Mucosa of descending colon (tissue), 3 donors: ENCODE results near the gene ASPN. TPM values are rescaled to one million over a fixed set of nuclear protein-coding genes. Genes with fewer than 3 reads are reported as not detected.

Experiments
- ATAC-seq: fragments of 200-7000 bp; cut with Tn5 transposase; one replicate; pipeline ENCODE4 v1.9.1; 2020; ENCODE audit warnings: mild to moderate bottlenecking, moderate library complexity
- DNase-seq, 3 donors: peaks; one replicate each; pipeline ENCODE4 v3.0.0-alpha.2; 2020
- H3K36me3 ChIP-seq: fragments of 200-600 bp; one replicate; pipeline ENCODE4 v1.8.0; 2021; ENCODE audit warnings: low read depth, mild to moderate bottlenecking
- H3K4me1 ChIP-seq: fragments of 200-600 bp; one replicate; pipeline ENCODE4 v1.8.0; 2021; ENCODE audit warnings: low read depth, mild to moderate bottlenecking
- H3K4me3 ChIP-seq: fragments of 200-600 bp; one replicate; pipeline ENCODE4 v1.8.0; 2021; ENCODE audit warnings: mild to moderate bottlenecking
- H3K9me3 ChIP-seq: fragments of 200-600 bp; one replicate; pipeline ENCODE4 v1.8.0; 2021; ENCODE audit warnings: mild to moderate bottlenecking
- CTCF ChIP-seq: fragments of 200-600 bp; IDR thresholded peaks from one replicate; pipeline ENCODE4 v1.8.0; 2022; ENCODE audit warnings: antibody characterized with exemption, mild to moderate bottlenecking
- intact Hi-C, 2 donors: fragments of 100-400 bp; cut with DNase I in 1 of 2; cut with micrococcal nuclease in 1 of 2; formaldehyde crosslinking; loops; one replicate each; pipeline versions ENCODE4 v1.11.0 to v1.11.1; 2022; cut with DNase I, micrococcal nuclease
- total RNA-seq, 3 donors: library from RNA; stranded (reverse); fragmentation: NEBNext Ultra II Directional in 2 of 3; extraction: Animal tissue kit (Norgen Biotek cat#: 25700) in 2 of 3; gene quantifications; one replicate each; pipeline versions ENCODE4 v1.2.1 to v1.2.4, GENCODE V29; 2021 to 2023
- donor health status: DM: no; HTN: no; CAD: no; lungs with moderate emphysema.
- donor health status: DM: no; HTN: no; CAD: no.
- donor health status: DM: no; HTN: yes; CAD: no.

Gene ASPN
- total RNA-seq, 3 donors from 2014 or later, result 1.1 to 5.1 (median 1.3) TPM

GRCh38 chr9:92527291-92527828, 45.1 kb upstream of the ASPN start:
- ATAC-seq, result no peak
- intact Hi-C loops, result no loop called here
- no peak overlapping the region for H3K4me3 ChIP-seq

DNA sequence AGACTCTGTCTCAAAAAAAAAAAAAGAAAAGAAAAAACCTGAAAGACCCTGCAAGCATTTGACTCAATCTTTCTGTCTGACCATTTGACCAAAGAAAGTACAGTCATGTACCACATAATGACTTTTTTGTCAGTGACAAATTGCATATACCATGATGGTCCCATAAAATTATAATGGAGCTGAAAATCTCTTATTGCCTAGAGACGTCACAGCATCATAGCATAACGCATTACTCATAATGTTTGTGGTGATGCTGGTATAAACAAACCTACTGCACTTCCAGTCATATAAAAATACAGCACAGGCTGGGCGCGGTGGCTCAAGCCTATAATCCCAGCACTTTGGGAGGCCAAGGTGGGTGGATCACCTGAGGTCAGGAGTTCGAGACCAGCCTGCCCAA, 43.0 kb upstream of the ASPN start:
- DNase-seq, result no peak
- Histone ChIP-seq H3K4me3 (no peak overlapping the region), H3K4me1 (no peaks in the 10 kb centered on the region), H3K9me3 (no peaks in the 10 kb centered on the region), H3K36me3 (no peaks in the 10 kb centered on the region)
- ATAC-seq, result peak; percentile 49
- intact Hi-C loops, result no loop called here
- no peak for TF ChIP-seq CTCF

More at GRCh38 chr9:92527291-92527828, 45.1 kb upstream of the ASPN start:
- Histone ChIP-seq H3K4me1 (no peaks in the 10 kb centered on the region), H3K9me3 (no peaks in the 10 kb centered on the region), H3K36me3 (no peaks in the 10 kb centered on the region)
- no peak for DNase-seq
- no peak for TF ChIP-seq CTCF

- intact Hi-C loops, result no loop called here
- no peaks in the 10 kb centered on the region for H3K9me3 ChIP-seq
- TF ChIP-seq CTCF, result no peak
Observed at GRCh38 chr9:92524881-92525280, 42.6 kb upstream of the ASPN start.

DNA sequence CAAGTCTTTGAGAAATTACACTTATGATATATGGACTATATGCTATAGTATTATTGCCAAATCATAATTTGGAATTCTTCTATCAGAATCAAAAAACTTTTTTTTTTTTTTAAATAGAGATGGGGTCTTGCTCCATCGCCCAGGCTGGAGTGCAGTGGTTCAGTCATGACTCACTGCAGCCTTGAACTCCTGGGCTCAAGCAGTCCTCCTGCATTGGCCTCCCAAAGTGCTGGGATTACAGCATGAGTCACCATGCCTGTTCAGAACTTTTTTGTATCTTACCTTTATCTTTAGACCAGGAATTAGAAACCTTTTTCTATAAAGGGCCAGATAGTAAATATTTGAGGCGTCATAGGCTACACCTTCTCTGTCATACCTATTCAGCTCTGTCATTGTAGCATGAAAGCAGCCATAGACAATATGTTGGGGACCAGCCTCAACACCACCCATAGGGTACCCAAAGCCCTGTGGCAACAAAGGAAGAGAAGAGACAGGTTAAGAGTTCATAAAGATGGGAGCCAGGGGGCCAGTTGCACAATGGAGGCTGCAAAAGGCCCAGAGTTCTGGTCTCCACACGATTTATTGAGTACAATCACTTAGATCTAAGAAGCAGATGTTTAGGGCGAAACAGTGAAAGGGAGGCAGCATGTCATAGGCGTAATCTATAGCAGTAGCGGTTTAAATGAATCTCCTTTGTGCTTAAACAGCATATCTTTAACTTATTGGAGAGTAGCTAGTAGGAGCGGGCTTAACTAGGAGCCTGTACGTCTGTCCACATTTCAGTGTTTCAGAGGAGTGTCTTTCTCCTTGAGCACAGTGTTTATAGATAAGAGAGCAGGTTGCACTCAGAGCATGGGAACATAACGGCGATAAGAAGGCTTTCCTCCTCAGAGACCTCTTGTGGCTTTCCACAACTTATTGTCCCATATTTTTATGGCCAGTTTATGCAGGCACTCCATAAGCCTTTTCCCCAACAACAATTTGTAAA, 41.0 kb upstream of the ASPN start:
- no peaks in the 10 kb centered on the region for H3K4me1 ChIP-seq
- H3K36me3 ChIP-seq, result no peaks in the 10 kb centered on the region
- no peak for ATAC-seq
- H3K4me3 ChIP-seq, result no peak overlapping the region
- intact Hi-C loops, result no loop called here
- no peaks in the 10 kb centered on the region for H3K9me3 ChIP-seq
- TF ChIP-seq CTCF, result no peak
- no peak for DNase-seq

More at GRCh38 chr9:92524881-92525280, 42.6 kb upstream of the ASPN start:
- no peak overlapping the region for H3K4me3 ChIP-seq
- DNase-seq (no peak), ATAC-seq (no peak)
- no peaks in the 10 kb centered on the region for H3K4me1 ChIP-seq
- no peaks in the 10 kb centered on the region for H3K36me3 ChIP-seq

- no peaks in the 10 kb centered on the region for H3K9me3 ChIP-seq
- DNase-seq (no peak), ATAC-seq (no peak)
- no peak for TF ChIP-seq CTCF
- intact Hi-C loops, result no loop called here
- H3K36me3 ChIP-seq, result no peaks in the 10 kb centered on the region
- no peaks in the 10 kb centered on the region for H3K4me1 ChIP-seq
- H3K4me3 ChIP-seq, result no peak overlapping the region
Observed at GRCh38 chr9:92520837-92521236, 38.5 kb upstream of the ASPN start.
